Keratinocyte (primary cell): ENCODE data around the gene MRGPRD. TPM values are rescaled to one million over a fixed set of nuclear protein-coding genes. Genes with fewer than 3 reads are reported as not detected.

Experiments
- DNase-seq: peaks from one replicate; pipeline ENCODE4 v3.0.0-alpha.2; 2011; ENCODE audit warnings: low read depth, missing footprints, low spot score
- FAIRE-seq: peaks from 2 replicates; lab custom pipeline; 2011; peaks lifted over from hg19 to GRCh38; lab: Jason Lieb, UNC
- H2AFZ ChIP-seq: 2 replicates; pipeline ENCODE4 v1.6.0; 2012; ENCODE audit warnings: low read length, control low read depth, inconsistent platforms; ENCODE audit not compliant: control insufficient read depth
- H3K27ac ChIP-seq: 2 replicates; pipeline ENCODE4 v1.5.1; 2011; ENCODE audit warnings: low read length; ENCODE audit not compliant: control insufficient read depth, insufficient read depth
- H3K27me3 ChIP-seq: 3 replicates; pipeline ENCODE4 v1.6.0; 2011; ENCODE audit warnings: low read length; ENCODE audit not compliant: control insufficient read depth, insufficient read depth; ENCODE audit errors: extremely low read depth
- H3K36me3 ChIP-seq, 2 experiments: 2 replicates in 1 of 2; 3 replicates in 1 of 2; pipeline ENCODE4 v1.5.1; 2011; ENCODE audit warnings: low read length in 2 of 2, mild to moderate bottlenecking in 1 of 2; ENCODE audit not compliant: control insufficient read depth in 2 of 2, insufficient read depth in 2 of 2; ENCODE audit errors: extremely low read depth in 1 of 2
- H3K4me1 ChIP-seq: 3 replicates; pipeline ENCODE4 v1.5.1; 2011; ENCODE audit warnings: low read length; ENCODE audit not compliant: control insufficient read depth, insufficient read depth; ENCODE audit errors: extremely low read depth
- H3K4me2 ChIP-seq: 3 replicates; pipeline ENCODE4 v1.6.0; 2011; ENCODE audit warnings: low read depth, low read length; ENCODE audit not compliant: control insufficient read depth, insufficient read depth; ENCODE audit errors: extremely low read depth
- H3K4me3 ChIP-seq, 3 experiments: fragments of 200-600 bp in 1 of 3; sonication (generic) in 1 of 3; 2 replicates in 2 of 3; 3 replicates in 1 of 3; pipeline ENCODE4 v1.5.1; 2011 to 2016; ENCODE audit warnings: low read length in 3 of 3, mild to moderate bottlenecking in 3 of 3, control low read depth in 2 of 3, inconsistent platforms in 1 of 3, low read depth in 1 of 3, mixed read lengths in 1 of 3, mixed run types in 1 of 3, moderate library complexity in 1 of 3; ENCODE audit not compliant: control insufficient read depth in 2 of 3, insufficient read depth in 2 of 3; ENCODE audit errors: extremely low read depth in 1 of 3
- H3K79me2 ChIP-seq: 2 replicates; pipeline ENCODE4 v1.6.0; 2012; ENCODE audit warnings: low read length; ENCODE audit not compliant: control insufficient read depth, insufficient read depth
- H3K9ac ChIP-seq: 3 replicates; pipeline ENCODE4 v1.6.0; 2011; ENCODE audit warnings: low read length; ENCODE audit not compliant: control insufficient read depth, insufficient read depth; ENCODE audit errors: extremely low read depth
- H3K9me1 ChIP-seq: 3 replicates; pipeline ENCODE4 v1.6.0; 2011; ENCODE audit warnings: low read length; ENCODE audit not compliant: control insufficient read depth, insufficient read depth; ENCODE audit errors: extremely low read depth
- H3K9me3 ChIP-seq: 2 replicates; pipeline ENCODE4 v1.5.1; 2012; ENCODE audit warnings: low read depth, low read length; ENCODE audit not compliant: control insufficient read depth
- H4K20me1 ChIP-seq: 3 replicates; pipeline ENCODE4 v1.6.0; 2011; ENCODE audit warnings: low read length; ENCODE audit not compliant: control insufficient read depth, insufficient read depth; ENCODE audit errors: extremely low read depth
- EZH2 ChIP-seq: IDR thresholded peaks from one replicate; pipeline ENCODE4 v1.6.1; 2012; ENCODE audit warnings: inconsistent platforms, mild to moderate bottlenecking, low read length, moderate library complexity
- dilution Hi-C: fragments of 300-500 bp; cut with MboI; formaldehyde crosslinking; loops from one replicate; pipeline ENCODE4 v1.7.0; 2020; ENCODE audit warnings: low sequenced_read_pairs; ENCODE audit not compliant: extremely low pct_ligation_motif_present
- polyA plus RNA-seq, 5 experiments: library from polyadenylated mRNA; depleted of rRNA in 3 of 5; stranded (reverse) in 3 of 5; stranded (forward) in 1 of 5; unstranded in 1 of 5; fragments of >200 nt; gene quantifications; 1 replicate in 1 of 5; 2 replicates in 3 of 5; 3 replicates in 1 of 5; pipeline versions ENCODE4 v1.2.1 to v1.2.3, GENCODE V29; 2011 to 2012; ENCODE audit warnings: missing spikeins in 2 of 5, low read depth in 1 of 5, low replicate concordance in 1 of 5
- TF ChIP-seq, protein P1 (sequence below), 3 experiments: IDR thresholded peaks in 1 of 3; conservative IDR thresholded peaks in 1 of 3; optimal IDR thresholded peaks in 1 of 3; 2 replicates in 2 of 3; 3 replicates in 1 of 3; pipeline versions ENCODE3 to v1.5.1; 2011; ENCODE audit warnings: low read length in 3 of 3, mild to moderate bottlenecking in 3 of 3, moderate library complexity in 2 of 3, control low read depth in 1 of 3, inconsistent platforms in 1 of 3; ENCODE audit not compliant: insufficient read depth in 2 of 3; ENCODE audit errors: extremely low read depth in 1 of 3

The MRGPRD gene
- polyA plus RNA-seq, 1 donor (not counting 4 experiments of a cell fraction or from before 2014, with no cell fraction given): not detected

DNA sequence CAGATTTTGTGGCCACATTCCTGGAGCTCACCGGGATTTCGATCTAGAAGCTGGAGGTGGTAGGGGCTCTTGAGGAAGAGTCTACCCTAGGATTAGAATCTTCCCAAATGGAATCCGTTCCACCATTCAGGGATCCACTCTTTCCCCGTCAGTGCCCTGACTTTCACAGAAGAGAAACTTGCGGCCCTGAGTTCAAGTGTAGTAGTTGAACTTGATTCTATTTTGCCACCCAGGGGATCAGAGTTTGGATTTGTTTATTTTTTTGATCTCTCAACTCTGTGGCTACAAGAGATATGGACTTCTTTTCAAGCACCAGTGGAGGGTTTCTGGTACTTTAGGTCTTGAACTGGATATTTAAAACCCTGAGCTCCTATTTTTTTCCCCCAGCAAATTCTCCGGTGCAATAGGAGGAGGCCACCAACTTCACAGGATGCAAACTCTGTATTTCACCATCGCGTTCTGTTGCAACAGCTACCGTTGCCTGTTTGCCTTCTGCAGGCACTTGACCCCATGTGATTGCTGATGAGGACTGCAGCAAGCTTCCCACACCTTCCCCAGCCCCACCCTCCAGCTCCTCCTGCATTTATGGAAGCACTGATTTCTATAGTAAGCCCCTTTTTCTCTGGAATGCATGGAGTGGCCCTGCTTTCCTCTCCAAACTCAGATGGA is 47.1 kb upstream of the MRGPRD start:
- H3K9me1 ChIP-seq: no peaks in the 10 kb centered on the region
- FAIRE-seq: no peak

DNA sequence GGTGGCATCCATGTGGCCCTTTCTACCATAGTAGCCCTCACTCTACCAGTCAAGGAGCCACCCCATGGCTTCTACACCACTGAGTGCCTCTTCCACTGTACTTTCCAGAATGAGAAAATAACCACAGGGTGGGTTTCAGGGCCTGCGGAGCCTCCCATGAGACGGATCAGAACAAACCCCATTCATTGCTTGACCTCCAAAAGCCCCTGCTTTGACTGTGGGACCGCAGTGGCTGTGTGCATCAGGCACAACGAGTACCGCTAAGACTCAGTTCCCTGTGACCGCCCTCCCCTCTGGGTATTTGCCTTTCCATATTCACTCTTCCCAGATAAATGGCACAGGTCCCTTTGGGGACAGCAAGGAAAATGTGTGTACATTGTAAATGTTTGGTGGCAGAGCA is 43.7 kb upstream of the MRGPRD start:
- Histone ChIP-seq H3K4me1 (no peaks in the 10 kb centered on the region), H3K27me3 (peaks cover under 1% of the 10 kb centered on the region), H3K4me3 (no peak overlapping the region), H4K20me1 (no peaks in the 10 kb centered on the region), H3K27ac (no peak overlapping the region), H3K9me1 (no peaks in the 10 kb centered on the region), H3K4me2 (no peak overlapping the region), H3K9ac (no peak overlapping the region), H3K9me3 (no peaks in the 10 kb centered on the region), H3K79me2 (no peaks in the 10 kb centered on the region), H2AFZ (no peak overlapping the region), H3K36me3 (no peaks in the 10 kb centered on the region)
- FAIRE-seq (no peak), DNase-seq (no peak)
- dilution Hi-C loops: no loop called here
- no peak for TF ChIP-seq EZH2
- TF ChIP-seq, protein P1, sequence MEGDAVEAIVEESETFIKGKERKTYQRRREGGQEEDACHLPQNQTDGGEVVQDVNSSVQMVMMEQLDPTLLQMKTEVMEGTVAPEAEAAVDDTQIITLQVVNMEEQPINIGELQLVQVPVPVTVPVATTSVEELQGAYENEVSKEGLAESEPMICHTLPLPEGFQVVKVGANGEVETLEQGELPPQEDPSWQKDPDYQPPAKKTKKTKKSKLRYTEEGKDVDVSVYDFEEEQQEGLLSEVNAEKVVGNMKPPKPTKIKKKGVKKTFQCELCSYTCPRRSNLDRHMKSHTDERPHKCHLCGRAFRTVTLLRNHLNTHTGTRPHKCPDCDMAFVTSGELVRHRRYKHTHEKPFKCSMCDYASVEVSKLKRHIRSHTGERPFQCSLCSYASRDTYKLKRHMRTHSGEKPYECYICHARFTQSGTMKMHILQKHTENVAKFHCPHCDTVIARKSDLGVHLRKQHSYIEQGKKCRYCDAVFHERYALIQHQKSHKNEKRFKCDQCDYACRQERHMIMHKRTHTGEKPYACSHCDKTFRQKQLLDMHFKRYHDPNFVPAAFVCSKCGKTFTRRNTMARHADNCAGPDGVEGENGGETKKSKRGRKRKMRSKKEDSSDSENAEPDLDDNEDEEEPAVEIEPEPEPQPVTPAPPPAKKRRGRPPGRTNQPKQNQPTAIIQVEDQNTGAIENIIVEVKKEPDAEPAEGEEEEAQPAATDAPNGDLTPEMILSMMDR (optimal IDR thresholded peaks at IDR 0.05 in 1 of 3, IDR thresholded peaks at IDR 0.05 in 1 of 3, conservative IDR thresholded peaks at IDR 0.05 in 1 of 3; ENCODE audit: extremely low read depth in 1 of 3, insufficient read depth in 2 of 3, low read length in 3 of 3): no peak

More for the DNA sequence above, 47.1 kb upstream of the MRGPRD start:
- dilution Hi-C loops: no loop called here
- Histone ChIP-seq H4K20me1 (no peaks in the 10 kb centered on the region), H3K27me3 (no peaks in the 10 kb centered on the region), H3K4me2 (no peak overlapping the region), H3K4me3 (no peak overlapping the region), H3K79me2 (no peaks in the 10 kb centered on the region), H2AFZ (no peak overlapping the region), H3K36me3 (no peaks in the 10 kb centered on the region), H3K27ac (no peak overlapping the region), H3K9me3 (no peaks in the 10 kb centered on the region), H3K4me1 (no peaks in the 10 kb centered on the region), H3K9ac (no peak overlapping the region)
- no peak for DNase-seq
- no peak for TF ChIP-seq EZH2
- TF ChIP-seq, protein P1 (optimal IDR thresholded peaks at IDR 0.05 in 1 of 3, IDR thresholded peaks at IDR 0.05 in 1 of 3, conservative IDR thresholded peaks at IDR 0.05 in 1 of 3; ENCODE audit: extremely low read depth in 1 of 3, insufficient read depth in 2 of 3, low read length in 3 of 3): no peak
